ENCODE data around the gene MTMR3.

GRCh38 chr22:30026756-30027155 is 143.8 kb downstream of the MTMR3 start:
- TF ChIP-seq CTCF (IDR thresholded peaks at IDR 0.05): no peak
- no peak for TF ChIP-seq ZFX (IDR thresholded peaks at IDR 0.05; ENCODE audit: borderline replicate concordance)

Data from 22Rv1 (cell line).